Activated T-cell treated with anti-CD3 and anti-CD28 coated beads, Interleukin-2, amount 50 U/mL, for 72 hours (primary cell): Measurements from ENCODE around the gene MAST4. TPM values are rescaled to one million over a fixed set of nuclear protein-coding genes. Genes with fewer than 3 reads are reported as not detected.

Experiments
- ATAC-seq, 2 donors: fragments of 150-1000 bp; cut with Tn5 transposase; replicated peaks in 1 of 2; 2 replicates each; pipeline ENCODE4 v1.10.0; 2021; ENCODE audit warnings: moderate library complexity in 2 of 2, mild to moderate bottlenecking in 1 of 2
- DNase-seq, 2 donors: peaks; one replicate each; pipeline ENCODE4 v3.0.0; 2021 to 2022; ENCODE audit warnings: mixed read lengths in 1 of 2
- H3K27ac Mint-ChIP-seq: one replicate; pipeline ENCODE4 v1.8.0; 2022; ENCODE audit warnings: mild to moderate bottlenecking, moderate library complexity, mixed read lengths
- H3K27me3 Mint-ChIP-seq: one replicate; pipeline ENCODE4 v1.8.0; 2022; ENCODE audit warnings: low read depth, mixed read lengths
- H3K36me3 Mint-ChIP-seq, 2 donors: one replicate each; pipeline ENCODE4 v1.8.0; 2022; ENCODE audit warnings: mixed read lengths in 2 of 2, mild to moderate bottlenecking in 1 of 2; ENCODE audit not compliant: insufficient read depth in 2 of 2
- H3K4me1 Mint-ChIP-seq: one replicate; pipeline ENCODE4 v1.8.0; 2022; ENCODE audit warnings: low read depth, mixed read lengths
- H3K4me3 Mint-ChIP-seq, 2 donors: one replicate each; pipeline ENCODE4 v1.8.0; 2022; ENCODE audit warnings: mild to moderate bottlenecking in 2 of 2, mixed read lengths in 2 of 2, moderate library complexity in 2 of 2
- H3K9me3 Mint-ChIP-seq, 2 donors: one replicate each; pipeline ENCODE4 v1.8.0; 2022; ENCODE audit warnings: mixed read lengths in 2 of 2
- total RNA-seq, 2 donors: library from RNA; stranded (reverse); gene quantifications; one replicate each; pipeline ENCODE4 v1.2.3, GENCODE V29; 2022

Gene MAST4
- total RNA-seq, 2 donors from 2014 or later: 32.9 to 38.3 TPM

DNA sequence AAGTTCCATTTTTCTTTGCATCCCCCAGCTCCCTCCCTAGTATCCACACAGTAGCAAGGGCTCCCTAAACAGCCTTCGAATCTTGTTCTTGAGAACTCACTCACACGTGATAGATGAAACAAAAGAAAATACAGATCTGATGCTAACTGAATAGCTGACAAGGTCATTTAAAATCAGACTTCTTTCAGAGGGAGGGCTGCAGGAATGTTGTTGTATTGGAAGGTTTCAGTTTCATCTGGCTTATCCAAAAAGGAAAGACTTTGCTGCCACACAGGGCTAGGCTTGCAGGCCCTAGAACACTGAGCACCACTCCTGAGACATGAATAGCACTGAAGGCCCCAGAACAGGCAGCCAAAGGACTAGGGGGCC is 597.2 kb downstream of the MAST4 start:
- Mint-ChIP-seq H3K27ac (no peak overlapping the region), H3K36me3 (peaks cover 0 to 9% of the 10 kb centered on the region in 2 donors), H3K4me1 (peaks cover 33% of the 10 kb centered on the region), H3K4me3 (no peak overlapping the region), H3K9me3 (peaks cover 0 to 1% of the 10 kb centered on the region in 2 donors), H3K27me3 (no peaks in the 10 kb centered on the region)
- DNase-seq (no peak), ATAC-seq (no peak)

DNA sequence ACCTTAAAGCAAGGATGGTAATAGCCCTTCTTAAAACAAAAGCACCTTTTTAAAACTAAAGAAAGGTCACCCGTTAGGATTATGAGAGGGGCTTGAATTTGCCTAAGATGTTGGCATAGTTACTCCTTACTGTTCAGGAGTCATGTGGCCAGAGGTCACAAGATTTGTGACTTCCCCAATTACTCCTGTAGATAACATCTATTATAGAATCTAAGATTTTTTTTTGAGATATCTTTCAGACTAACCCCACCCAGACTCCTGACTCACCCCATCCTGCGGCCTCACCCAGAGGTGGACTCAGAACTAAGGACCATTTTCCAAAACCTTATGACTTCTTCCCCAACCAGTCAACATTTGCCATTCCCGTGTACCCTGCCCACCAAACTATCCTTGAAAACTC is 598.0 kb downstream of the MAST4 start:
- H3K27ac Mint-ChIP-seq: no peak overlapping the region

DNA sequence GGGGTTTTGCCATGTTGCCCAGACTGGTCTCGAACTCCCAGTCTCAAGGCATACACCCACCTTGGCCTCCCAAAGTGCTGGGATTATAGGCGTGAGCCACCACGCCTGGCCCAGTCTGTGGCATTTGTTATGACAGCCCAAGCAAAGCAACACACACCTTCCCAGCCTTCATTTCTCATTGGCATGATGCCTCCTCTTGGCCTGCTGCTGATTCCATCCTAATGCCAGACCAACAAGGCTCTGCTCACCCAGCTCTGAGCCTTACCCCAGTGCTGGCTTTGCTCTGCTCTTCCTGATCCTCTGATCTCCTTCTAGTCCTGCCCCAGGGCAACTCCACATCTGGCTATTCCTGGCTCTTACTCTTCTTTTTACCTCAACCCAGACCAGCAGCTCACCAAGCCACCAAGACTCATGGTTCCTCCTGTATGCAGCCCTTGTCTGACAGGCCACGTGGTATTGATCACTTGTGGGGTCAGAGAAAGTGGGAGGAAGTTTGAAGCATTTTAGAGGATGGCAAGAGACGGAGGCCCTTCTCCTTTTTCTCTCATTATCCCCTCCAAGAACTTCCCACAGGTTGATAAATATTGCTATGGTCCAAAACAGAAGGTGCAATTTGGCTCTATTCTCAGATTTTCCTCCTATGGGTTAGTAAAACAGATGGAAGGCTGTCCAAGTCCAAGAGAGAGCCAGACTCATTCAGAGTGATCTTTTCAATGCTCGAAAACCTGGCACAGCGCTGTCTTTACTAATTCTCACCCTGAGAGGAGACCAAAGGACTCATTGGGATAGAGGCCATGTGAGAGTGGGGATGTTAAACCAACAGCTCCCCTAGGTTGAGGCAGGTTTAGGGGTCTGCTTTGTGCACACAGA is 599.4 kb downstream of the MAST4 start:
- Mint-ChIP-seq H3K4me1 (peaks cover 46% of the 10 kb centered on the region), H3K36me3 (peaks cover 0 to 21% of the 10 kb centered on the region in 2 donors), H3K27ac (no peak overlapping the region), H3K27me3 (no peaks in the 10 kb centered on the region), H3K4me3 (no peak overlapping the region), H3K9me3 (peaks cover 0 to 1% of the 10 kb centered on the region in 2 donors)
- ATAC-seq (no peak), DNase-seq (no peak)

More for the DNA sequence above, 598.0 kb downstream of the MAST4 start:
- H3K9me3 Mint-ChIP-seq: peaks cover 0 to 1% of the 10 kb centered on the region in 2 donors
- H3K4me1 Mint-ChIP-seq: peaks cover 33% of the 10 kb centered on the region
- H3K4me3 Mint-ChIP-seq: no peak overlapping the region
- DNase-seq (no peak), ATAC-seq (no peak)
- H3K27me3 Mint-ChIP-seq: no peaks in the 10 kb centered on the region
- peaks cover 0 to 16% of the 10 kb centered on the region in 2 donors for H3K36me3 Mint-ChIP-seq

DNA sequence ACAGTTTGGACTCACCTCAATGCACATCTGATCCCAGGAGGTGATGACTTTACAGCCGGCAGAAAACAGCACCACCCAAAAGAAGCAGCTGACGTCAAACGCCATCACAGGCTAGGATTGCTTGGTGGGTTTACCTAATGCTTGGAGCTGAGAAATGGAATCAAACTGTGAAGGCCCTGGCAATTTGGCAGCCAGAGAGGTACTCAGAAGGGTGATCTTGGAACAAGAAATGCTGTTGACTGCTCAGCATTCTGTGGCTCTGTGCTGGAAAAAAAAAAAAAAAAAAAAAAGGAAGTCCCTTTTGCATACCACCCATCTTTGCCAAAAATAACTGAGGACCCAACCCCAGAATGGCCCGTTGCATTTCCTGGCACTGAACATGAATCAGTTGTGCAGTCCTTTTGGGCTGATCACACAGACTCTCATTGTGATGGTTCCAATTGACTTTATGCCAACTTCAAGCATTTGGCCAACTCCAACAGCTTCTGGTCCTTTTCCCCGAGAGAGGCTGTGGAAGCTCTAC is 600.4 kb downstream of the MAST4 start, which contains the start of gene CD180:
Gene CD180 (minus strand): TSS at position 263 of the 523 bp plus-strand sequence. CDS start 158 bp downstream, at position 105.
- peaks cover 53% of the 10 kb centered on the region for H3K4me1 Mint-ChIP-seq
- DNase-seq (no peak), ATAC-seq (no peak)
- no peaks in the 10 kb centered on the region for H3K27me3 Mint-ChIP-seq
- H3K36me3 Mint-ChIP-seq: peaks cover 3 to 25% of the 10 kb centered on the region in 2 donors
- H3K4me3 Mint-ChIP-seq: no peak within 1 kb of the TSS
- peaks cover 1 to 5% of the 10 kb centered on the region in 2 donors for H3K9me3 Mint-ChIP-seq
- no peak within 1 kb of the TSS for H3K27ac Mint-ChIP-seq

DNA sequence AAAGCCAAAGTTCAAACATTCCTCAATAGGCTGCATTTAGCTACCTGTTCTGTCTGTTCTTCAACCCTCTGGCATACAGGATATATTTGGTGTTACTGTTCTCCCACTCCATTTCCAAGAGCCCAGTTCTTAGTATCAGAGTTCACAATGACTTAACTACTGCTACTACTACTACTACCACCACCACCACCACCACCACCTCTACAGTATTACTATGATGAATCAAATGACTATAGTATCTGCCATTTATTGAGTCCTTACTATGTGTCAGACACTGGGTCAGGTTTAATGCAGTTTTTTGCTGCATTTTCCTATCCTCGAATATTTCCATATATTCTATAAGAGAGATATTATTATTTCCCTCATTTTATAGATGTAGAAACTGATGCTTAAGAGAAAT is 601.3 kb downstream of the MAST4 start:
- no peaks in the 10 kb centered on the region for H3K27me3 Mint-ChIP-seq

DNA sequence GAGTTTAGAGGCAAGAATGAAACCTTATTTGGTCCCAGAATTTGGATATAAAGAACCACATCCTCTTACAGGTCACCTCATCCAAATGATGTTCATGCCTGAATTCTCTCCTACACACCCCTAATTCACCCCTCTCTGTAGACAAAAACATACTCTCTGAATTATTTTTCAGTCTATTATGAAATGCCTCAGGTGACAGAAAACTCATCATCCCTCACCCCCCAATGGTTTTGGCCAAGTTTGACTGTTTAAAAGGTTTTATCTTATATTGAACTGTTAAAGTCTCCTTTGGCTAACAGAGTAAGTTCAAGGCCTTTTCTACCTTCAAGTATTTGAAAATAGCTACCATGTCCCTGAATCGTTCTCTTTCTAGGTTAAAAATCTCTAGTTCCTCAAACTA is 602.7 kb downstream of the MAST4 start:
- Mint-ChIP-seq H3K9me3 (peaks cover 0 to 5% of the 10 kb centered on the region in 2 donors), H3K4me1 (peaks cover 64% of the 10 kb centered on the region)

More for the DNA sequence above, 601.3 kb downstream of the MAST4 start:
- no peak overlapping the region for H3K27ac Mint-ChIP-seq
- peaks cover 3 to 20% of the 10 kb centered on the region in 2 donors for H3K36me3 Mint-ChIP-seq
- no peak for DNase-seq
- peaks cover 59% of the 10 kb centered on the region for H3K4me1 Mint-ChIP-seq
- peaks cover 0 to 5% of the 10 kb centered on the region in 2 donors for H3K9me3 Mint-ChIP-seq
- no peak overlapping the region for H3K4me3 Mint-ChIP-seq
- ATAC-seq: peak; percentile 93 to 96

DNA sequence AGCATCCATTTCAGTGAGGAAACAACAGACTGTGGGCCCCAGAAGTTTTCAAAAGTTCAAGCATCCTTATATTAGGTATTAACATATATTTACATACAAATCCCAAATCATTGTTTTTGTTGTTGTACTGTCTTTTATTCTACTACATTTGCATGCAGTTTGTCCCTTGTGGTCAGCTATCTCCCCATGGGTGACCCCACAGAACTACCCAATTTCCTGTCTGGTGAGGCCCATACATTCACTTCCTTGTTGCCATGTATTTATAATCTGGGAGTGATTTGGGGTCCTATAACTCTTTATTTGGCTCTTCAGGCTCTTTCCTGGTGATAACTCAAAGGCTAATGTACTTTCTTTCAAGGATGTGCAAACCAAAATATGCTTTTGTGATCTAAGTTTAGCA is 603.7 kb downstream of the MAST4 start:
- Mint-ChIP-seq H3K9me3 (peaks cover 0 to 5% of the 10 kb centered on the region in 2 donors), H3K27me3 (no peaks in the 10 kb centered on the region), H3K4me3 (no peak overlapping the region), H3K27ac (no peak overlapping the region), H3K36me3 (peaks cover 3 to 20% of the 10 kb centered on the region in 2 donors), H3K4me1 (peaks cover 73% of the 10 kb centered on the region)
- ATAC-seq: no peak
- DNase-seq: no peak

More for the DNA sequence above, 602.7 kb downstream of the MAST4 start:
- ATAC-seq: no peak
- DNase-seq: no peak
- H3K4me3 Mint-ChIP-seq: no peak overlapping the region
- H3K27ac Mint-ChIP-seq: no peak overlapping the region
- H3K36me3 Mint-ChIP-seq: peaks cover 3 to 20% of the 10 kb centered on the region in 2 donors
- H3K27me3 Mint-ChIP-seq: no peaks in the 10 kb centered on the region

DNA sequence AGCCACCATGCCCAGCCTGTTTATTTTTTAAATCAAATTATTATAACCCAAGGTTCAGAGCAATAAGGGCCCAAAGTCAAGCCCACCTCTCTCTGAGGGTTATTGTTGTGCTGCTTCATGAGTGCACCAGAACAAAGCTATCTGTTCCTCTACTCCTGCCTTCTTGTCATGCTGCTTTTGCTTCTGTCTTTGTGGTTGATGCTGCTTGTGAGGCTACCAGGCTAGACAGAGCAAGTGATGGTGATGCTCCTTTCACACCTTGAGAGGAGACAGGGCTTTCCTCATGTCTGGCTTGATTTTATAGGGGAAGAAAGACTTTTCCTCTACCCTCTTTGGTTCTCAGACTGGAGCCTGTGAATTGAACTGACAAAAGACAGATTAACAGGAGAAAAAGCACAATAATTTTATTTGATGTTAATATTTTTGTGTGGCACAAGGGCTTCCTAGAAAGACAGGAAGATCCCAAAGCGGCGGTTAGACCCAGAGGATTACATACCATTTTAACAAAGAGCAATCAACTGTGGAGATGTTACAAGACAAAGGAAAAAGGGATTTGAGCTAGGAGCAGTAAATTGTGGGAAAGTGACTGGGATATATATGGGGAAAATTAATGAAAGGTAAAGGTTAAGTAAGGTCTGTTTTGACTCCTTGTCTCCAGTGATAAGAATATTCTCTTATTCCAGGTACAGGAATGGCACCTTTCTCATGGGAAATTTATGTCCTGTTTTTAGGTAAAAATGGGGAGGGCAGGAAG is 604.8 kb downstream of the MAST4 start:
- peaks cover 85% of the 10 kb centered on the region for H3K4me1 Mint-ChIP-seq
- no peaks in the 10 kb centered on the region for H3K27me3 Mint-ChIP-seq
- H3K27ac Mint-ChIP-seq: peak overlapping the region; percentile 43
- DNase-seq (no peak), ATAC-seq (no peak)
- peaks cover 3 to 20% of the 10 kb centered on the region in 2 donors for H3K36me3 Mint-ChIP-seq
- peaks cover 0 to 5% of the 10 kb centered on the region in 2 donors for H3K9me3 Mint-ChIP-seq
- H3K4me3 Mint-ChIP-seq: no peak overlapping the region

DNA sequence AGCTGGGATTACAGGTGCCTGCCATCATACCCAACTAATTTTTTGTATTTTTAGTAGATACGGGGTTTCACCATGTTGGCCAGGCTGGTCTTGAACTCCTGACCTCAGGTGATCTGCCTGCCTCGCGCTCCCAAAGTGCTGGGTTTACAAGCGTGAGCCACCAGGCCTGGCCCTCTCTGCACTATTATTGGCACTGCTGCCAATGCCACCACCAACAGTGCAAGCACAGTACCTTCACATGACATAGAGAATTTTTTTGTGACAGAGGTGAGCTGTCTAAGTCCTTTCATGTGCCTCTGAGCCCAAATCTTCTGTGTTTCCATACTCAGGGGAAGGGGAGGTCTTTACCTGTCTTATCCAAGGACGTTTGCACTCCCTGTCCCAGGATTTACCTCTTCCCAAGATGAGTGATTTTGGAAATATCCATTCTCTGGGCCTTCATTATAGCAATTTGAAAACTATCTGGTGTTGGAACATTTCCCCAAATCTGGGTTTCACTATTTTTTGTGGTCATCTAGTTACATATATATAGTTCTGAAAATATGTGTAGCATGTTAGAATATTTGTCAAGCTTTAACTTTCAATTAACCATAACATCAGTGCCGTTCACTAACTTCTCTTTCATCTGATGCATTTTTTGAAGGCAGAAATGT is 605.8 kb downstream of the MAST4 start:
- H3K4me3 Mint-ChIP-seq: peak overlapping the region in 1 of 2 donors; percentile 58
- peaks cover 89% of the 10 kb centered on the region for H3K4me1 Mint-ChIP-seq

DNA sequence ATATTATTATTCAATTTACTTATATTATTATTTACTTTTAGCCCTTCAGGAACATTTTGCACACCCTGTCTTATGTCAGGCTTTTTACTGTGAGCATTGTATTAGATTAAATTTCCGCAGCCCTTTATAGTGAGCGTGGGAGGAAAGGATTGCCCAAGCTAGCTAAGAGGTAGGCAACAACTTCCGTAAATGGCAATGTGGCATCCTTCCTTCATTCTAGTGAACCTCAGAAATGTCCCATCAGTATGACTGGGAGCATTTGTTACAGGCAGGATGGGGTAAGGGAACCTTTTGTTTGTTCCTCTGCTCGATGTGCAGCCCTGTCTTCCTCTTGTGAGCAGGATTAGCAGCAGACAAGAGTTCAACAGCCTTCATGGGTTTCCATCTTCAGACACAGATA is 606.6 kb downstream of the MAST4 start:
- Mint-ChIP-seq H3K36me3 (peaks cover 3 to 20% of the 10 kb centered on the region in 2 donors), H3K27me3 (no peaks in the 10 kb centered on the region), H3K4me3 (peak overlapping the region; percentile 34 to 69)

More for the DNA sequence above, 605.8 kb downstream of the MAST4 start:
- Mint-ChIP-seq H3K36me3 (peaks cover 3 to 20% of the 10 kb centered on the region in 2 donors), H3K27ac (no peak overlapping the region), H3K9me3 (peaks cover 0 to 5% of the 10 kb centered on the region in 2 donors), H3K27me3 (no peaks in the 10 kb centered on the region)
- DNase-seq (no peak), ATAC-seq (no peak)

DNA sequence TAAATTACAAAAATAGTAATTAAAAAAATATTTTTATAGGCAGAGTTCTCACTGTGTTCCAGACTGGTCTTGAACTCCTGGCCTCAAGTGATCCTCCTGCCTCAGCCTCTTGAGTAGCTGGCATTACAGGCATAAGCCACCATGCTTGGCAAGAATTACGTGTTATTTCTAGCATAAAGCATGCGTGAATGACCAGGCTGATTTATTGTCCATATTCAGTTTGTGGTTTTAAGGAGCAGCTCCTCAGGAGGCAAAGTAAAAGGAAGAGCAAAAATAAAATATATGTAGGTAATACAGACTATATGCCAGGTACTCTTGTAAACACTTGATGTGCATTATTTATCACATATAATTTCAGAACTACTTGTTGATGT is 607.5 kb downstream of the MAST4 start:
- H3K4me3 Mint-ChIP-seq: peak overlapping the region in 1 of 2 donors; percentile 76
- peaks cover 3 to 17% of the 10 kb centered on the region in 2 donors for H3K36me3 Mint-ChIP-seq
- H3K9me3 Mint-ChIP-seq: peaks cover 0 to 5% of the 10 kb centered on the region in 2 donors
- DNase-seq (no peak), ATAC-seq (no peak)
- H3K27ac Mint-ChIP-seq: peak overlapping the region; percentile 87
- H3K4me1 Mint-ChIP-seq: peaks cover 95% of the 10 kb centered on the region
- H3K27me3 Mint-ChIP-seq: no peaks in the 10 kb centered on the region

More for the DNA sequence above, 606.6 kb downstream of the MAST4 start:
- H3K27ac Mint-ChIP-seq: peak overlapping the region; percentile 68
- DNase-seq: peak in 1 of 2 donors; percentile 37
- peak in 1 of 2 donors; percentile 35 for ATAC-seq
- H3K9me3 Mint-ChIP-seq: peaks cover 0 to 5% of the 10 kb centered on the region in 2 donors
- H3K4me1 Mint-ChIP-seq: peaks cover 92% of the 10 kb centered on the region

DNA sequence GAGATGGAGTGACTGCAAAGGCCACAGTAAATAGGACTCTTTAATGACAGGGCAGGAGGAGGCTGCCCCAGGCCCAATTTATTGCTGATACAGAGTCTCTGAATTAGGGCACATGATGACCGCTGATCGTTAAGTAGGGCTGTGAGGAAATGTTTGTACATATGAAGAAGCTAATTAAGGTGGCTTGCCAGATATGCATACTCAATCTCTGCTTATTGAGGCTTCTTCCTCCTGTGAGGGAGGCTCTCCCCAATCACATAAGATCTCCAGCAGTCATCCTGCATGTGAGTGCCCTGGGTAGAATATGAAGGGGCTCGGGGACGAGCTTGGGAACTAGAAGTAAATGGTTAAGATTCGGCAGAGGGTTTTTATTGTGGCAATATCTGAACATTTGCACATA is 608.6 kb downstream of the MAST4 start:
- Mint-ChIP-seq H3K9me3 (peaks cover 0 to 5% of the 10 kb centered on the region in 2 donors), H3K4me3 (peak overlapping the region; percentile 70 to 76), H3K27ac (peak overlapping the region; percentile 95), H3K4me1 (peaks cover 95% of the 10 kb centered on the region), H3K36me3 (peaks cover 3 to 9% of the 10 kb centered on the region in 2 donors), H3K27me3 (no peaks in the 10 kb centered on the region)
- no peak for ATAC-seq
- DNase-seq: no peak
